H1 (cell line): ENCODE measurements around the gene VSIG10L2. TPM values are rescaled to one million over a fixed set of nuclear protein-coding genes. Genes with fewer than 3 reads are reported as not detected.
A peak's percentile ranks its signal among the peaks of the same experiment; 100 is the strongest.

Experiments
- CTCF ChIA-PET: fragments of 300-600 bp; sonication (Branson Sonifier 250); formaldehyde crosslinking; loops from one replicate; lab custom pipeline; 2021; ENCODE audit not compliant: partially characterized antibody; lab: Charles Lee
- POLR2A ChIA-PET: fragments of 300-600 bp; sonication (Branson Sonifier 250); formaldehyde crosslinking; loops from one replicate; lab custom pipeline; 2021; ENCODE audit warnings: inconsistent platforms; ENCODE audit not compliant: partially characterized antibody; lab: Charles Lee
- DNase-seq, 2 experiments: peaks; one replicate each; pipeline versions ENCODE4 v3.0.0 to v3.0.0-alpha.2; 2010 to 2022; ENCODE audit warnings: low spot score in 2 of 2, low read depth in 1 of 2, mixed read lengths in 1 of 2
- FAIRE-seq: peaks from 2 replicates; lab custom pipeline; 2011; peaks lifted over from hg19 to GRCh38; lab: Jason Lieb, UNC
- H2AFZ ChIP-seq: 2 replicates; pipeline ENCODE4 v1.8.1; 2012; ENCODE audit warnings: low read length, inconsistent platforms
- H2AK5ac ChIP-seq: 2 replicates; pipeline ENCODE4 v1.6.1; 2013; ENCODE audit warnings: low read depth, low read length
- H2BK120ac ChIP-seq: replicated peaks from 2 replicates; pipeline ENCODE3; 2013; ENCODE audit warnings: low read depth, low read length, inconsistent platforms
- H2BK12ac ChIP-seq: 2 replicates; pipeline ENCODE4 v1.6.1; 2013; ENCODE audit warnings: low read depth, low read length
- H2BK15ac ChIP-seq: 2 replicates; pipeline ENCODE4 v1.6.1; 2013; ENCODE audit warnings: low read length
- H2BK20ac ChIP-seq: 2 replicates; pipeline ENCODE4 v1.6.1; 2013; ENCODE audit warnings: low read length
- H2BK5ac ChIP-seq: 2 replicates; pipeline ENCODE4 v1.6.1; 2013; ENCODE audit warnings: low read depth, low read length
- H3K14ac ChIP-seq: 2 replicates; pipeline ENCODE4 v1.6.1; 2013; ENCODE audit warnings: inconsistent platforms; ENCODE audit not compliant: insufficient read length
- H3K18ac ChIP-seq: 2 replicates; pipeline ENCODE4 v1.6.1; 2013; ENCODE audit warnings: low read length; ENCODE audit errors: extremely low read depth
- H3K23ac ChIP-seq: 2 replicates; pipeline ENCODE4 v1.6.1; 2013; ENCODE audit warnings: inconsistent platforms; ENCODE audit not compliant: insufficient read length
- H3K23me2 ChIP-seq: 2 replicates; pipeline ENCODE4 v1.6.1; 2013; ENCODE audit warnings: low read depth, low read length
- H3K27ac ChIP-seq: 2 replicates; pipeline ENCODE4 v1.6.1; 2011; ENCODE audit warnings: low read depth, low read length, inconsistent platforms
- H3K27me3 ChIP-seq, 4 experiments: replicated peaks in 1 of 4; 1 replicate in 1 of 4; 2 replicates in 3 of 4; pipeline versions ENCODE4 v1.6.1 to v1.8.1; 2011 to 2013; ENCODE audit warnings: low read length in 3 of 4, mild to moderate bottlenecking in 3 of 4, inconsistent platforms in 2 of 4, mixed read lengths in 2 of 4, moderate library complexity in 1 of 4; ENCODE audit not compliant: control insufficient read depth in 3 of 4, insufficient read depth in 3 of 4; ENCODE audit errors: extremely low read depth in 1 of 4
- H3K36me3 ChIP-seq, 4 experiments: 2 replicates each; pipeline versions ENCODE4 v1.6.1 to v1.8.1; 2011 to 2013; ENCODE audit warnings: mild to moderate bottlenecking in 4 of 4, low read length in 3 of 4, moderate library complexity in 2 of 4, control low read depth in 1 of 4, inconsistent platforms in 1 of 4; ENCODE audit not compliant: insufficient read depth in 4 of 4, control insufficient read depth in 2 of 4
- H3K4ac ChIP-seq: replicated peaks from 2 replicates; pipeline ENCODE3; 2013; ENCODE audit warnings: low read length, low read depth, mixed read lengths, inconsistent platforms; ENCODE audit not compliant: insufficient read length
- H3K4me1 ChIP-seq, 4 experiments: replicated peaks in 1 of 4; 1 replicate in 1 of 4; 2 replicates in 3 of 4; pipeline versions ENCODE4 v1.6.1 to v1.8.1; 2011 to 2013; ENCODE audit warnings: low read length in 3 of 4, inconsistent platforms in 2 of 4, mixed read lengths in 1 of 4; ENCODE audit not compliant: insufficient read depth in 4 of 4, control insufficient read depth in 3 of 4
- H3K4me2 ChIP-seq, 2 experiments: 2 replicates each; pipeline versions ENCODE4 v1.6.1 to v1.8.1; 2011 to 2013; ENCODE audit warnings: low read depth in 2 of 2, low read length in 2 of 2, control low read depth in 1 of 2, inconsistent platforms in 1 of 2, mild to moderate bottlenecking in 1 of 2; ENCODE audit not compliant: insufficient read depth in 1 of 2
- H3K4me3 ChIP-seq, 4 experiments: fragments of 200-600, 300-600 bp in 1 of 4; sonication (generic), shearing (Covaris generic), sonication (Bioruptor Twin) in 1 of 4; 2 replicates each; pipeline versions ENCODE4 v1.5.1 to v1.8.1; 2011 to 2016; ENCODE audit warnings: low read length in 4 of 4, low read depth in 3 of 4, control low read depth in 2 of 4, inconsistent platforms in 2 of 4, mild to moderate bottlenecking in 2 of 4, mixed read lengths in 1 of 4, moderate library complexity in 1 of 4; ENCODE audit not compliant: insufficient read depth in 2 of 4; ENCODE audit errors: extremely low read depth in 1 of 4
- H3K56ac ChIP-seq: replicated peaks from 2 replicates; pipeline ENCODE3; 2013; ENCODE audit warnings: low read depth, mild to moderate bottlenecking, mixed read lengths, low read length, inconsistent platforms; ENCODE audit not compliant: insufficient read length
- H3K79me1 ChIP-seq: 2 replicates; pipeline ENCODE4 v1.6.1; 2013; ENCODE audit warnings: low read depth, low read length, control low read depth
- H3K79me2 ChIP-seq, 2 experiments: 2 replicates each; pipeline versions ENCODE4 v1.6.1 to v1.8.1; 2012 to 2013; ENCODE audit warnings: low read length in 2 of 2, mild to moderate bottlenecking in 2 of 2, inconsistent platforms in 1 of 2; ENCODE audit not compliant: insufficient read depth in 2 of 2, control insufficient read depth in 1 of 2
- H3K9ac ChIP-seq, 4 experiments: replicated peaks in 1 of 4; 1 replicate in 1 of 4; 2 replicates in 3 of 4; pipeline versions ENCODE4 v1.6.1 to v1.8.1; 2011 to 2013; ENCODE audit warnings: low read depth in 3 of 4, low read length in 3 of 4, control low read depth in 2 of 4, mild to moderate bottlenecking in 2 of 4, moderate library complexity in 2 of 4, inconsistent platforms in 1 of 4; ENCODE audit errors: extremely low read depth in 1 of 4
- H3K9me3 ChIP-seq, 2 experiments: 2 replicates each; pipeline versions ENCODE4 v1.6.1 to v1.8.1; 2012 to 2013; ENCODE audit warnings: mild to moderate bottlenecking in 2 of 2, moderate library complexity in 2 of 2, control low read depth in 1 of 2, inconsistent platforms in 1 of 2, low read depth in 1 of 2, low read length in 1 of 2, mixed read lengths in 1 of 2; ENCODE audit not compliant: insufficient read depth in 2 of 2
- H4K20me1 ChIP-seq, 2 experiments: replicated peaks in 1 of 2; 2 replicates each; pipeline versions ENCODE3 to v1.8.1; 2011 to 2013; ENCODE audit warnings: inconsistent platforms in 2 of 2, low read length in 2 of 2, mild to moderate bottlenecking in 1 of 2; ENCODE audit not compliant: insufficient read depth in 2 of 2, control insufficient read depth in 1 of 2
- H4K5ac ChIP-seq: 2 replicates; pipeline ENCODE4 v1.6.1; 2013; ENCODE audit warnings: low read length, low read depth, mixed read lengths, inconsistent platforms; ENCODE audit not compliant: insufficient read length
- H4K8ac ChIP-seq: 2 replicates; pipeline ENCODE4 v1.8.0; 2013; ENCODE audit warnings: mild to moderate bottlenecking, moderate library complexity, low read length, inconsistent platforms; ENCODE audit not compliant: insufficient read depth; ENCODE audit errors: extremely low read depth
- H4K91ac ChIP-seq: replicated peaks from 2 replicates; pipeline ENCODE3; 2013; ENCODE audit warnings: low read length, mixed read lengths, inconsistent platforms; ENCODE audit not compliant: insufficient read length
- CHD1 ChIP-seq: IDR thresholded peaks from 2 replicates; pipeline ENCODE4 v1.6.1; 2012; ENCODE audit warnings: low read depth, low read length, improper control_type of control experiment
- HDAC6 ChIP-seq: IDR thresholded peaks from one replicate; pipeline ENCODE4 v1.7.1; 2012; ENCODE audit warnings: low read depth, mild to moderate bottlenecking, inconsistent platforms, low read length, moderate library complexity
- JUN ChIP-seq: IDR thresholded peaks from 2 replicates; pipeline ENCODE4 v1.6.1; 2011; ENCODE audit warnings: low read depth, mild to moderate bottlenecking, improper control_type of control experiment, low read length
- NANOG ChIP-seq: IDR thresholded peaks from 2 replicates; pipeline ENCODE4 v1.6.1; 2011; ENCODE audit warnings: low read length, low read depth, mild to moderate bottlenecking, inconsistent platforms; ENCODE audit not compliant: insufficient read depth, poor library complexity, severe bottlenecking
- RBBP5 ChIP-seq: IDR thresholded peaks from 2 replicates; pipeline ENCODE4 v1.7.1; 2012; ENCODE audit warnings: low read depth, mild to moderate bottlenecking, inconsistent platforms, low read length, moderate library complexity, borderline replicate concordance
- RFX5 ChIP-seq: IDR thresholded peaks from 2 replicates; pipeline ENCODE4 v1.6.1; 2011; ENCODE audit warnings: low read depth, low read length, improper control_type of control experiment, borderline replicate concordance
- SIN3A ChIP-seq, 2 experiments: IDR thresholded peaks in 1 of 2; conservative IDR thresholded peaks in 1 of 2; 2 replicates each; pipeline ENCODE4 v1.6.1; 2011 to 2012; ENCODE audit warnings: low read length in 2 of 2, improper control_type of control experiment in 1 of 2, low read depth in 1 of 2, mild to moderate bottlenecking in 1 of 2
- SUZ12 ChIP-seq: fragments of 200-600 bp; sonication (generic); IDR thresholded peaks from 2 replicates; pipeline ENCODE4 v1.6.1; 2012; ENCODE audit warnings: mild to moderate bottlenecking, inconsistent platforms, low read length, moderate library complexity, mixed read lengths
- TAF7 ChIP-seq: optimal IDR thresholded peaks from 2 replicates; pipeline ENCODE3; 2011; ENCODE audit warnings: low read depth, mild to moderate bottlenecking, inconsistent platforms, low read length, moderate library complexity, borderline replicate concordance
- USF2 ChIP-seq: IDR thresholded peaks from 2 replicates; pipeline ENCODE4 v1.6.1; 2011; ENCODE audit warnings: low read length, improper control_type of control experiment
- WGBS, 2 experiments: shearing (Covaris generic) in 1 of 2; methylation state at CpG; one replicate each; pipeline versions ENCODE4 v1.1.6 to v1.1.7; 2013 to 2015; ENCODE audit warnings: low lambda C conversion rate in 2 of 2, mixed read lengths in 2 of 2, inconsistent platforms in 1 of 2, low coverage in 1 of 2, missing lambda C conversion rate in 1 of 2; ENCODE audit not compliant: insufficient replicate concordance in 2 of 2, insufficient coverage in 1 of 2, insufficient read length in 1 of 2; ENCODE audit errors: extremely low coverage in 1 of 2, missing lambda C conversion rate in 1 of 2; 5-methylcytosine and 5-hydroxymethylcytosine counted together
- polyA plus RNA-seq, 7 experiments: library from polyadenylated mRNA; depleted of rRNA in 3 of 7; stranded (reverse) in 5 of 7; unstranded in 2 of 7; fragments of >200 nt in 5 of 7; fragments of 200-250 nt in 2 of 7; gene quantifications; 1 replicate in 5 of 7; 2 replicates in 1 of 7; 4 replicates in 1 of 7; pipeline versions ENCODE4 v1.2.1 to v1.2.3, GENCODE V29; 2011 to 2013; ENCODE audit warnings: missing spikeins in 2 of 7, mixed read lengths in 2 of 7
- total RNA-seq: library from RNA; stranded (reverse); fragmentation: NEBNext Ultra II Directional; extraction: Animal tissue kit (Norgen Biotek cat#: 25700); gene quantifications from 2 replicates; pipeline ENCODE4 v1.2.1, GENCODE V29; 2021

Gene VSIG10L2
- total and polyA plus RNA-seq, 2 of the 8 experiments (the other 6 are each of a cell fraction or from before 2014, with no cell fraction given), result not detected

DNA sequence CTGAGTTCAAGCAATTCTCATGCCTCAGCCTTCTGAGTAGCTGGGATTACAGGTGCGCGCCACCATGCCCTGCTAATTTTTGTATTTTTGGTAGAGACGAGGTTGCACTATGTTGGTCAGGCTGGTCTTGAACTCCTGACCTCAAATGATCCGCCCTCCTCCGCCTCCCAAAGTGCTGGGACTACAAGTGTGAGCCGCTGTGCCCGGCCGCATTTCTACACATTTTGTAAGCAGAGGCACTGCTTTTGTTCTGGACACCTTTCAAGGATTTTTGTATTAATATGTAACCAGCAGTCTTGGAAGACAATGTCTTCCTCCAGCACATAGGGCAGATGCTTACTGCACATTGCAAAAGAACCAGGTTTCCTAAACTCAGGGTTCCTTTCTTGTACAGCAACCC, 11.4 kb upstream of the VSIG10L2 start:
- no peaks in the 10 kb centered on the region for H3K9me3 ChIP-seq
- CTCF ChIA-PET, result interaction anchor here (1.0 to 2.4 kb wide), 3 partner anchors 9 to 22 kb away, joined by 3 to 10 read pairs (median 5); no protein-coding TSS in a partner anchor
- no peak overlapping the region for H2BK12ac ChIP-seq
- no peak overlapping the region for H3K4me3 ChIP-seq
- H3K27ac ChIP-seq, result no peak overlapping the region
- H3K79me1 ChIP-seq, result no peaks in the 10 kb centered on the region
- H4K20me1 ChIP-seq, result no peaks in the 10 kb centered on the region
- no peaks in the 10 kb centered on the region for H3K79me2 ChIP-seq
- no peak overlapping the region for H3K23ac ChIP-seq
- H2BK120ac ChIP-seq, result no peak overlapping the region
- H3K36me3 ChIP-seq, result no peaks in the 10 kb centered on the region
- H3K4ac ChIP-seq, result no peak overlapping the region
- peaks cover 0 to 6% (median 2%) of the 10 kb centered on the region in 4 experiments; a peak in 2 of 7 replicates for H3K27me3 ChIP-seq
- H3K23me2 ChIP-seq, result no peaks in the 10 kb centered on the region
- WGBS, 2 experiments, result 97% methylated on average over 8 of the region's 8 CpGs; no CpG with 5 or more reads in 1 of the 2 experiments
- H3K4me1 ChIP-seq, result peaks cover 6 to 14% (median 11%) of the 10 kb centered on the region in 4 experiments
- no peak overlapping the region for H4K8ac ChIP-seq
- no peak overlapping the region for H3K14ac ChIP-seq
- H3K56ac ChIP-seq, result no peak overlapping the region
- no peak overlapping the region for H3K18ac ChIP-seq
- H3K4me2 ChIP-seq, result no peak overlapping the region
- no peak overlapping the region for H2BK5ac ChIP-seq
- POLR2A ChIA-PET, result interaction anchor here (1.4 kb wide), 1 partner anchor 112 kb away, joined by 3 read pairs; no protein-coding TSS in a partner anchor
- no peak overlapping the region for H2AFZ ChIP-seq
- H2BK20ac ChIP-seq, result no peak overlapping the region
- no peak for FAIRE-seq
- H4K91ac ChIP-seq, result no peak overlapping the region
- no peak overlapping the region for H2BK15ac ChIP-seq
- DNase-seq, result peak in 1 of 2 experiments; percentile 32
- no peak overlapping the region for H4K5ac ChIP-seq
- no peak overlapping the region for H3K9ac ChIP-seq
- no peak overlapping the region for H2AK5ac ChIP-seq
- TF ChIP-seq TAF7 (no peak), SIN3A (conservative IDR thresholded peaks at IDR 0.05 in 1 of 2, IDR thresholded peaks at IDR 0.05 in 1 of 2; ENCODE audit: low read depth in 1 of 2, low read length in 2 of 2) (no peak), NANOG (no peak), RFX5 (no peak), SUZ12 (no peak), CHD1 (no peak), HDAC6 (no peak), RBBP5 (no peak), USF2 (no peak), JUN (no peak)
